HG02678 (cell line): ENCODE measurements around the gene GPC3.

Source experiments
- ATAC-seq: cut with Tn5 transposase; IDR thresholded peaks from one replicate; pipeline ENCODE4 v1.9.1; 2021; ENCODE audit warnings: mild to moderate bottlenecking, moderate library complexity; ENCODE audit not compliant: unreplicated experiment

The GPC3 gene

GRCh38 chrX:133660281-133660680 lies 325.1 kb downstream of the GPC3 start:
- no peak for ATAC-seq

GRCh38 chrX:133658293-133658911 lies 327.0 kb downstream of the GPC3 start:
- no peak for ATAC-seq

DNA sequence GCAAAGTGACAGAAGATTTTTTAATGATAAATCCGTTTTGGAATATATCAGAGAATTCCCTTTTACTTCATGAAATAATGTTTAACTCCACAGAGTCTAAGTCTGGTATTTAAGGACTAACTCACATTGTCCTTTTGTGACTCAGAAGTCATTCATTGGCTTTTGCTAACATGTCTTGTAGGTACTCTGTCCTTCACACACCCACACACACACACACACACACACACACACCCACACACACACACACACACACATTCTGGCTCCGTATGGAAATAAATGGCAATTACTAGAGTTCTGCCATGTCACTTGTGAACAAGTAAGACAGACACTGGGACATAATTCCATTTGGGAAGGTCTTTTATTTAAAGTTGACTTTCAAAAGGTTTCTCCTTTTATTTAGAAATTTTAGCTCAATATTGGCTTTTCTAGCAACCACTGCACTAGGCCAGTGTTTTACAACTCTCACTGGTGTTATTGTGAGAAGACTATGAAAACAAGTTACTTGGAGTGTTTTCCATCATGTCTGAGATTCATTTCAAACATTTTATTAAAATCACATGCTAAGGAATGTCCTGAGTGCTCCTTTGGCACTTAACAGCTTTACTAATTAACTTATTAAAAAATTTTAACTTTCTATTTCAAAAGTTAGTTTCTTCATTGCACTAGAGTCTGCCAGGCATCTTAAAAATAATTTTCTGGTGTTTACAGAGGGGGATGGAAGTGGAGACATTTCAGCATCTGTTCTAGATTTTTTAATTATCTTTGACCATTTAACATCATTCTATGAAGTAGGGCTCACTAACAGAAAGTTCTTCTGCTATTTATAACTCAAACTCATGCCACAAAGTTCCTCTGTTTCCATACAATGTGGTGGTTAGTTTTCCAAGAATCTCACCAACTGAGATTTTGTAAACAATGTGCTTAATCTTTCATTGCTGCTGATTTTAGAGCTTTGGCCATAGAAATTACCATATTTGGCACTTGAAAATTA lies 329.8 kb downstream of the GPC3 start:
- no peak for ATAC-seq

GRCh38 chrX:133654811-133655210 lies 330.6 kb downstream of the GPC3 start:
- no peak for ATAC-seq

DNA sequence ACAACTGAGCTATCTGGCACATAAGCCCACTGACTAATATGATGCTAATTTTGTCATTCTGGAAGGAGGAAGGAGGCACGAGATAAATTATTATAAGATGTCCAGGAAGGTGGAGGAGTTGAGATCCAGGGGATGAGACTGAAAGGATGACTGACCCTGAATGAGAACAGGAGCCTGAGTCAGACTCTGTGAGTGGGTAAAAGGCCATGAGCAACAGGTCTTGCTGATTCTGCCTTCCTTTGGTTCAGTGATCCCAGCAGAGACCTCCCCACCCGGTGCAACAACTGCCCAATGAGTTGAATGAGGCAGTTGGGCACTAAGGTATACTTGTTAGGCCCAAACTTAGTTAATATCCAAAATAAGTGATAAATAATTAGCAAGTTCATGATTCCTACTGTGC lies 332.0 kb downstream of the GPC3 start:
- no peak for ATAC-seq

GRCh38 chrX:133652185-133652584 lies 333.2 kb downstream of the GPC3 start:
- no peak for ATAC-seq

DNA sequence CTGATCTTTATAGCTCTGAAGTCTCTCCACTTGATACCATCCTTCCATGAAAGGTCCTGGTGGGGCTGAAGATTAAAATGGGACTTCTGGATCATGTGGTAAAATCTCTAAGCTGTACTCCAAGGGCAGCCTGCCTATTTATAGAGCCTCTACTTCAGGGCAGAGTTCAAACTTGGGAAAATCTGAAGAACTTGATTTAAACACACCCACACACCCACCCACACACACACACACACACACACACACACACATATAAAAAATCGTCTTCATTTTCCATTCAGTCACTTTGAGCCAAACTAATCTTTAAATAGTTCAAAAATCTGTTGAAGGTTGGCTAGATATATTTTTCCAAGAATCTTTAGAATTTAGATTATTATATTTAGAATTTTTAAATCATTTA lies 335.2 kb downstream of the GPC3 start:
- ATAC-seq: no peak

DNA sequence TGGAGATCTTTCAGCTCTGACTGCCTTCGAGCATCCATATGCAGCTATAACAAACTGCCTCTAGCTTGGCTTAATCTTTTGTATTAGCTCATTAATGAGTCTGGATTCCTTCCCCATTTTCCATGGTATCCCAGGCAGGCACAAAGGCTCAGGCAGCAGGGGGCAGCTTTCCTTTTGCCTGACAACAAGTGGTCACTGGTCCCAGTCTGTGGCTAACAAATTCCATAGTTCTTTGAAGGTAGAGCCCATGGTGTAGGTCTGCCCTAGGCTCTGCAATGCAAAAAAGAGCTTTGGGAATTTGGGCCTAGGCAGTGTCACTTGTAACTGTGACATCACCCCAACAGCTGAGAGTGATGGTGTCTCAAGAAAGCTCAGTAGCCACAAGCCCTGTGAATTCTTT lies 335.7 kb downstream of the GPC3 start:
- no peak for ATAC-seq

DNA sequence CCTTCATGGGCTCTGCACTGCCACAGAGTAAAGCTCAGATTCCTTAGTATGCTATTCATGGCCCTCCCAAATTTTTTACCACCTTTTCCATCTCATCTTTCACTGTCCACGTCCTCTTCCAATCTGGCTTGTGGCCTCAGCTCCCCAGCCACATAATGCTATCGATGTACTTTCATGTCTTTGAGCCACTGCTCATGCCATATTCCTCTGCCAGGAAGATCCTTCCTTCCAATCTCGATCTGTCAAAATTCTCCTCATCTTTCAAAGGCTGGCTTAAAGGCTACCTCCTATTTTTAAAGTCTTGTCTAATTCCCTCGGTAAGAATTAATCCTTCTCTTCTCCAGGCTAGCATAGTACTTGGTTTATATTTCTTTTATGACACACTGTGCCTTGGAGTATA lies 336.8 kb downstream of the GPC3 start:
- ATAC-seq: no peak

- ATAC-seq: no peak
These were observed 338.7 kb downstream of the GPC3 start for GRCh38 chrX:133646719-133647116.

DNA sequence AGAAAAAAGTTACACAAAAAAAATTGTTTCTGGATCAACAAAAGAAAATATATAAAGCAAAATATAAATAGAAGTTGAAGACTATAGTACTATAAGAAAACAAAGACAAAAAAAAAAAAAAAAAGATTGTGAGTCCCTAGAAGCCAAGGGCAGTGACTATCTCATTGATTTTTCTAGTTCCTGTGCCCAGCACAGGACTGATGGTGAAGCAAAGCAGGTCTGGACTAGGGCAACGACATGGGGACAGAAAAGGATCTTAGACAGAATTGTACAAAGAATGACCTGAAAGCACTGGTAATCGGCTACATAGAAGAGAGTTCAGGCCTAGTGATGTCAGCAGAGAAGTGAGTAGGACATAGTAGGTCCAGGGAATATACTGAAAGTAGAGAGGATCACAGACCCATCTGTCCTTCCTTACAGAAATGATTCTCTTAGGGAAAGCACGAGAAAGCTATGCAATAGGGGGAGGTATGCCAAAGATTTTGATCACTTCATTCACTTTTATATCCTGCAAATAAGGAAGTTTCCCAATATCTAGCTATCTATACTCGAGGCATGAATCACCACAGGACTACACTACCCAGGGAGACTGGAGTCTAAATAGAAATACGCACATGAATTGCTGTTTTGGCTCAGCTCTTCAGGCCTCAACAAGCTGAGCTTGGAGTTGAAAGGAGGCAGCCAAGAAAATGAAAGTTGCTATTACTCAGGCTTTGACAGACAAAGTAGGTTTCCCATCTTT lies 339.2 kb downstream of the GPC3 start:
- ATAC-seq: no peak

DNA sequence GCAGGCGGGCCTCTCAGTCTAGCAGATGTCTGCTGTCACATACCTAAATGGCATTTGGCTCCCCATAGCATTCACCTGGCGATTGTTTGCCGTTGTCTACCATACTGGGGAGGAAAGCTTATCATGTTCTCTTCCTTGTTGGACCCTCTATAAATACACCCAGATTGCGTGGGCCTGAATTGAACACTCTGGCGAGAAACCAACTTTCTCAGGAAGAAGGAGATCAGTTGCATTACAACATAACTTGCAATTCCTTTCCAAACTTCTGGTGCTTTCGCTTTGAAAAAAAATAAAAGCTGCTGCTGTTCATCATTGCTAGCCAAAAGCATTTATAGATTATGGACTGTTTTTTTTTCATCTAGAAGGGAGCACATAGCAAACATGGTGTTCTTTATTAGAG lies 340.1 kb downstream of the GPC3 start:
- ATAC-seq: no peak

GRCh38 chrX:133640161-133641015 lies 345.0 kb downstream of the GPC3 start:
- no peak for ATAC-seq

DNA sequence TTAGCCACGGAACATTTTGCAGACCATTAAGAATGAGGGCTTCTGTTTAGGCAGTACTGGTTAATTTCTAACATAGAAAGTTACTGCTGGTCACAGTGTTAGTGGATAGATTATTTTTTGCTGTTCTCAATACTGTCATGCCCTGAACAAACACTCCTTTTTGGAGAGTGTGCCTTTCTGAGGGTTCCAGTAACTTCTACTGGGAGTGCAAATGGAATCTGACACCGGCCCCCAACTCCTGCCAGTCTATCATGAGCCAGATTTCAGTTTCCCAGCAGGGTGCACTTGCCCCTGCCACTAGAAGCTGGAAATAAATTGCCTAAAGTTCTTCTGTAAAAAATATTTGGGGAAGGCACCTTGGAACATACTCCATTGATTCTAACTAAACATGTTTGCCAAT lies 345.7 kb downstream of the GPC3 start:
- no peak for ATAC-seq

- no peak for ATAC-seq
These were observed 347.1 kb downstream of the GPC3 start for GRCh38 chrX:133638285-133638684.

DNA sequence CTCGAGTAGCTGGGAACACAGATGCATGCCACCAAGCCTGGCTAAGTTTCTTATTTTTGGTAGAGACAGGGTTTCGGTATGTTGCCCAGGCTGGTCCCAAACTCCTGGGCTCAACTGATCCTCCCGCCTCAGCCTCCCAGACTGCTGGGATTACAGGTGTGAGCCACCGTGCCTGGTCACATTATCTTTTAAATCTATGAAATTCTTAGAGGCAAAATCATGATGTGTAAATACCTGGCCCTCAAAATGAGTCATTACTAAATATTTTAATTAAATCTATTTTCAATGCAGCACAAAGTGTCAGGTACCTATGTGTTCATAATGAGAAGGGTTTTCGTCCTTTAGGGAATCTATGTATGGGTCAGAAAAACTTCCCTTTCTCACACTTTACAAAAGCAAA lies 347.6 kb downstream of the GPC3 start:
- ATAC-seq: no peak

DNA sequence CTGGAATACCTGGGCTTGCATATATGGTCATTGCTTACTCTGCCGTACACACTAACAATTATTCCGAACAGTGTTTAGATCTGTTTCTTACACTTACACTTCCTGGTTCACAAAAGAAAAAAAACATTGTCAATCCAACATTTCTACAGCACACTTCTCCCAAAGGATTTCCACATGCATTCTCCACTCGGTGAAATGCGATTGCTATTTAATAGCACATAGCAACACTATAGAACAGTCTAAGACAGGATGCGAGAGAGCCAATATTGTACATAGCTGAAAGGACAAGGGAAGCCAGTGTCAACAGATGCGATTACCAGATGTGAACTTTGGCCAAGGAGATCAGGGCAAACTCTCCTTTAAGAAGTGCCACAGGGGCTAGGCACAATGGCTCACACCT lies 349.4 kb downstream of the GPC3 start:
- no peak for ATAC-seq

GRCh38 chrX:133634416-133634815 lies 351.0 kb downstream of the GPC3 start:
- ATAC-seq: no peak

- no peak for ATAC-seq
These were observed 351.4 kb downstream of the GPC3 start for GRCh38 chrX:133633950-133634349.

- ATAC-seq: no peak
These were observed 352.2 kb downstream of the GPC3 start for GRCh38 chrX:133633162-133633561.

DNA sequence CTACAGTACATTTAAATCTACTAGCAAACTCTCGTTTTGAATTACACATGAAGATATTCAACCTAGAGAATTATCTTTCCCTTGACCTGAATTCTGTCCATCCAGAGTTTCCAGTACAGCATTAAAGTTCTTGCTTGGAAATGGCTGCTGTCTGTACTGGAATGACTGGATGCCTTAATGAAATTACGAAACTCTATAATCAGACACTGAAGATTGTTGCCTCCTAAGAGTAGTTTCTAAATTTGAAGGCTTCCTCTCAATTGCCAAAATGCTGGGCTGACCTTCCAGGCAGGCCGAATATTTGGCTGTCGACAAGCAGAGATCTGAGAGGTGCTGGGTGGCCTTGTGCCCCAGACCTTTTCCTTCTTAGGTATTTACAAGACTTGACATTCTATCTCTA lies 355.0 kb downstream of the GPC3 start:
- ATAC-seq: no peak
